ENCODE results near the gene MT1A.
A peak's percentile ranks its signal among the peaks of the same experiment; 100 is the strongest.

DNA sequence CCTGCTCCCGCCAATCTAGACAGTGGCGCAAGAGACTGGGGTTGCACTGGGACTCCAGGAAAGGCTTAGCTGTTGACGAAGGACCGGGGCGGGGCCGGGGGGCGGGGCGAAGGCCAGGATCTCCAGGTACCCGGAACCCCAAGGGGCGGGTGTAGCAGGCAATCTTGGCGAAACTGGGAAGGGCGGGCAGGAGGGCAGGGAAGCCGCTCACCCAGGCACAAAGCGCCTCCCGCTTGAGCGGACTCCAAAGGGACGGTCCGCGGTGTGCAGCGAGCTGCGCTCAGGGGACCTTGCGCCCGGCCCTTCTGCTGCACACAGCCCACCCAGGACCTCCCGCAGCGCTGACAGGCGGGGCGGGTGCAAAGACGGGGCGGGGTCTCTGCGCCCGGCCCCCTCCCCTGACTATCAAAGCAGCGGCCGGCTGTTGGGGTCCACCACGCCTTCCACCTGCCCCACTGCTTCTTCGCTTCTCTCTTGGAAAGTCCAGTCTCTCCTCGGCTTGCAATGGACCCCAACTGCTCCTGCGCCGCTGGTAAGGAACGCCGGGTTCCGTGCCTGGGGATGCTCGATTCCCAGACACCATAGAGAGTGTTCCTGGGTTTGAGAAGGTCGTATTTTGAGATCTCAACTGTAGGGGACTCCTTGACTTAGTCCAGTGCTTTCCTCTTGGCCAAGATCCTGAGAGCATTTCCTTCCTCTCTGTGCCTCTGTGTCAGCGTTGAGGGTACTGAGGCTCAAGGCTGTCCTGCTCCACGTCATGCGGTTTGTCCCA is 19.3 kb downstream of the MT1A start, which contains the start of gene MT1F:
- TF ChIP-seq CTCF (optimal IDR thresholded peaks at IDR 0.05 in 1 of 3, IDR thresholded peaks at IDR 0.05 in 1 of 3, conservative IDR thresholded peaks at IDR 0.05 in 1 of 3; ENCODE audit: extremely low read depth in 1 of 3, insufficient read depth in 2 of 3, low read length in 3 of 3): peak in 1 of 3 experiments; percentile 17
- no peak for TF ChIP-seq EZH2 (IDR thresholded peaks at IDR 0.05; ENCODE audit: low read length)

Measured in keratinocyte (primary cell).